A673 (cell line): Measurements from ENCODE around the gene PTER. TPM values are rescaled to one million over a fixed set of nuclear protein-coding genes. Genes with fewer than 3 reads are reported as not detected.

Experiments used
- BruUV-seq: library from RNA; stranded (reverse); fragments of 400-500 nt; replicated peaks from 2 replicates; lab custom pipeline; 2021; lab: Mats Ljungman, UMichigan
- CTCF ChIA-PET: fragments of 300-600 bp; sonication (Branson Sonifier 250); formaldehyde crosslinking; loops from one replicate; lab custom pipeline; 2022; ENCODE audit warnings: antibody characterized with exemption; lab: Charles Lee
- POLR2A ChIA-PET: fragments of 300-600 bp; sonication (Branson Sonifier 250); formaldehyde crosslinking; loops from one replicate; lab custom pipeline; 2022; ENCODE audit warnings: antibody characterized with exemption; ENCODE audit not compliant: low non-redundant PET; lab: Charles Lee
- DNase-seq: peaks from one replicate; pipeline ENCODE4 v3.0.0-alpha.2; 2015; ENCODE audit warnings: low spot score
- H3K27ac ChIP-seq: fragments of 200-600 bp; sonication (generic); 2 replicates; pipeline ENCODE4 v1.5.1; 2016; ENCODE audit warnings: mixed run types, low read depth, mild to moderate bottlenecking, mixed read lengths, antibody characterized with exemption, low read length; ENCODE audit not compliant: poor library complexity, severe bottlenecking
- H3K27me3 ChIP-seq: fragments of 200-600 bp; sonication (generic); replicated peaks from 2 replicates; pipeline ENCODE4 v1.6.1; 2017; ENCODE audit warnings: mixed run types, low read depth, mild to moderate bottlenecking, mixed read lengths, antibody characterized with exemption, low read length; ENCODE audit not compliant: insufficient read depth, poor library complexity
- H3K36me3 ChIP-seq: fragments of 200-600 bp; sonication (generic); 2 replicates; pipeline ENCODE4 v1.6.1; 2016; ENCODE audit warnings: mixed run types, mild to moderate bottlenecking, mixed read lengths, antibody characterized with exemption, low read length; ENCODE audit not compliant: insufficient read depth, poor library complexity, severe bottlenecking
- H3K4me1 ChIP-seq: fragments of 200-600 bp; sonication (generic); 2 replicates; pipeline ENCODE4 v1.6.1; 2017; ENCODE audit warnings: mixed run types, mild to moderate bottlenecking, mixed read lengths, antibody characterized with exemption, low read length; ENCODE audit not compliant: insufficient read depth, poor library complexity, severe bottlenecking
- H3K4me3 ChIP-seq: fragments of 200-600 bp; sonication (generic); 2 replicates; pipeline ENCODE4 v1.5.1; 2016; ENCODE audit warnings: low read depth, mixed run types, mild to moderate bottlenecking, mixed read lengths, low read length; ENCODE audit not compliant: poor library complexity, severe bottlenecking
- H3K9me3 ChIP-seq: fragments of 200-600 bp; sonication (generic); 2 replicates; pipeline ENCODE4 v1.6.1; 2016; ENCODE audit warnings: mixed run types, low read depth, mild to moderate bottlenecking, mixed read lengths, antibody characterized with exemption, low read length; ENCODE audit not compliant: poor library complexity, severe bottlenecking
- CTCF ChIP-seq: fragments of 300-800, 200-600 bp; sonication (generic); conservative IDR thresholded peaks from 2 replicates; pipeline ENCODE4 v1.5.1; 2017; ENCODE audit warnings: low read depth, mild to moderate bottlenecking, antibody characterized with exemption, low read length, moderate library complexity, mixed read lengths
- EZH2 ChIP-seq: fragments of 200-600 bp; sonication (generic); IDR thresholded peaks from 2 replicates; pipeline ENCODE4 v1.6.1; 2017; ENCODE audit warnings: borderline replicate concordance, low read depth, mild to moderate bottlenecking, mixed read lengths, antibody characterized with exemption, low read length; ENCODE audit not compliant: poor library complexity, severe bottlenecking
- intact Hi-C: fragments of 100-400 bp; cut with micrococcal nuclease; formaldehyde crosslinking; loops from one replicate; pipeline ENCODE4 v1.10.0; 2022; ENCODE audit not compliant: unreplicated experiment
- total RNA-seq: library from RNA; stranded (reverse); gene quantifications from 2 replicates; pipeline ENCODE4 v1.2.3, GENCODE V29; 2021

The PTER gene
- total RNA-seq, 1 experiment from 2014 or later = 1.4 TPM

- BruUV-seq = no TSS peak
- Histone ChIP-seq H3K27ac (no peak within 1 kb of the TSS), H3K9me3 (no peaks in the 10 kb centered on the region), H3K4me1 (peaks cover 8% of the 10 kb centered on the region), H3K36me3 (no peaks in the 10 kb centered on the region), H3K4me3 (peak within 1 kb of the TSS; percentile 37), H3K27me3 (peaks cover 99% of the 10 kb centered on the region)
- TF ChIP-seq CTCF (no peak), EZH2 (peak; percentile 92)
- peak; percentile 48 for DNase-seq
- intact Hi-C loops = no loop called here
- CTCF ChIA-PET = interaction anchor here (0.7 kb wide), 1 partner anchor 89 kb away, joined by 3 read pairs; no protein-coding TSS in a partner anchor
- POLR2A ChIA-PET = no interaction called here
Measured at GRCh38 chr10:16521311-16522016, 84.7 kb downstream of the PTER start, which contains the start of gene C1QL3. C1QL3 (minus strand) TSS chr10:16521879; CDS start chr10:16521065, 814 bp downstream.

GRCh38 chr10:16527452-16527851 lies 90.6 kb downstream of the PTER start:
- Histone ChIP-seq H3K9me3 (no peaks in the 10 kb centered on the region), H3K27me3 (peaks cover 98% of the 10 kb centered on the region), H3K36me3 (no peaks in the 10 kb centered on the region), H3K27ac (no peak overlapping the region), H3K4me1 (no peaks in the 10 kb centered on the region), H3K4me3 (no peak overlapping the region)
- no peak for TF ChIP-seq CTCF
- no peak for TF ChIP-seq EZH2
- DNase-seq = no peak
- intact Hi-C loops = no loop called here
- no TSS peak for BruUV-seq
- CTCF ChIA-PET = no interaction called here
- POLR2A ChIA-PET = interaction anchor here (0.6 kb wide), 1 partner anchor 250 kb away, joined by 3 read pairs; no protein-coding TSS in a partner anchor

- Histone ChIP-seq H3K9me3 (no peaks in the 10 kb centered on the region), H3K4me3 (no peak overlapping the region), H3K27ac (no peak overlapping the region), H3K4me1 (no peaks in the 10 kb centered on the region), H3K27me3 (peaks cover 86% of the 10 kb centered on the region), H3K36me3 (no peaks in the 10 kb centered on the region)
- intact Hi-C loops = no loop called here
- BruUV-seq = no TSS peak
- ChIA-PET CTCF (no interaction called here), POLR2A (no interaction called here)
- TF ChIP-seq EZH2 = no peak
- TF ChIP-seq CTCF = no peak
- no peak for DNase-seq
Measured at GRCh38 chr10:16529853-16530252, 93.0 kb downstream of the PTER start.
